Activated CD4-positive, alpha-beta T cell treated with anti-CD3 and anti-CD28 coated beads, Interleukin-2, amount 10 ng/mL, durations not matched to agents 7 days and 5 days (primary cell): Measurements from ENCODE around the gene LAMA4. TPM values are rescaled to one million over a fixed set of nuclear protein-coding genes. Genes with fewer than 3 reads are reported as not detected.

Experiments used
- CTCF ChIA-PET: fragments of 350-600 bp; sonication (Branson Sonifier 250); formaldehyde crosslinking; loops from one replicate; lab custom pipeline; 2021; ENCODE audit warnings: antibody characterized with exemption; lab: Charles Lee
- POLR2A ChIA-PET: fragments of 350-600 bp; sonication (Branson Sonifier 250); formaldehyde crosslinking; loops from one replicate; lab custom pipeline; 2021; ENCODE audit warnings: antibody characterized with exemption; lab: Charles Lee
- DNase-seq: peaks from one replicate; pipeline ENCODE4 v3.0.0-alpha.2; 2020
- H3K27ac Mint-ChIP-seq: one replicate; pipeline ENCODE4 v1.8.0; 2021; ENCODE audit warnings: mild to moderate bottlenecking, moderate library complexity, mixed read lengths
- H3K27me3 Mint-ChIP-seq: one replicate; pipeline ENCODE4 v1.8.0; 2021; ENCODE audit warnings: mixed read lengths
- H3K36me3 Mint-ChIP-seq: one replicate; pipeline ENCODE4 v1.8.0; 2021; ENCODE audit warnings: low read depth, mixed read lengths
- H3K4me1 Mint-ChIP-seq: one replicate; pipeline ENCODE4 v1.8.0; 2021; ENCODE audit warnings: mixed read lengths
- H3K4me3 Mint-ChIP-seq: one replicate; pipeline ENCODE4 v1.8.0; 2021; ENCODE audit warnings: mild to moderate bottlenecking, moderate library complexity, mixed read lengths
- H3K9me3 Mint-ChIP-seq: one replicate; pipeline ENCODE4 v1.8.0; 2021; ENCODE audit warnings: mixed read lengths
- total RNA-seq, 2 experiments: library from RNA; stranded (reverse); gene quantifications; one replicate each; pipeline ENCODE4 v1.2.3, GENCODE V29; 2021

LAMA4 gene
- total RNA-seq, 2 experiments from 2014 or later, result not detected

DNA sequence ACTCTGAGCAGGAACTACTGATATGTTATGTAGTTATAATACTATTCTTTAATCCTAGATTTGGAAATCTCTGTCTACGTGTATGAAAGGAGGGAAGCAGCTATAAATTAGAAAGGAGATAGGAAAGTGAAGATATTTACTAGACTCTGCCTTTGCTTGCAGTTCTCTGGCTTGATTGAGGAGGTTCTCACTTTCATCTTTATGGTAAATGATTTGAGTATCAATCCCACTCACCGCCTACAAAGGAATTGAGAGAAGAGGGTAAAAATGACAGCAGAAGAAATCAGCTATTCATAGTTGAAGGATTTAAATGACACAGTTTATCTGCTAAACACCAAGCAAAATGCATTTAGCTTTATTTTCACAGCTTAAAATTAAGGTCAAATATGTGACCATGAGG, 99.7 kb downstream of the LAMA4 start:
- H3K9me3 Mint-ChIP-seq, result no peaks in the 10 kb centered on the region

DNA sequence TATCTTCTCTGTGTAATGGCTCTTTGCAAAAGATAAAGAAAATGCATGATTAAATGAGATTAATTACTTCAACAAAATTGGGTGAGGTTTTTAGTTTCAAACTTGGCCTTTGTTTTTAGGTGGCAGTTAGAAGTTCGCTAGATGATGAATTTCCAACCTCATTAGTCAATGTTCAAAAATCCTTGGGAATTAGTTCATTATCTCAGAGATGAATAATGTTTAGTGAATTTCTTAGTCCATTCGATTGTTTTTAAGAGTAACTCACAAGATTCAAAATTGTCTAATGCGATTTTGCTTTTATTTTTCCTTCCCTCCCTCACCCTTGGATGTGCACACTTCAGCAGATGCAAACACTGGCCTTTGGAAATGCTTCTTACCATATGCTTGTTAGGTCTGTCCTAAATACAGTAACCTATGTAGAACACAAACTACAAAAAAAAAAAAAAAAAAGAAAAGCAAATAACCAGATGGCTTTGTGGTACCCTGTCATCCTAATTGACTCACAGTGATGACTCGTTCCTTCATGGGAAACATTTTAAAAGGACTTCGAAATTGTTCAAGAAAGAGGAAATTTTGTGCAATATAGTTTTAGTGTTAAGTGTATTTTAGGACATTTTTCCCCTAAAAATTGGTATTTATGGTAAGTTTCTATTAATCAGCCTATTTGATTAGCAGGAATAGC, 100.3 kb downstream of the LAMA4 start:
- CTCF ChIA-PET, result interaction anchor here (0.8 to 1.0 kb wide), 2 partner anchors 9 kb away, joined by 3 to 5 read pairs; no protein-coding TSS in a partner anchor
- Mint-ChIP-seq H3K27ac (no peak overlapping the region), H3K27me3 (peaks cover 18% of the 10 kb centered on the region), H3K36me3 (no peaks in the 10 kb centered on the region), H3K9me3 (no peaks in the 10 kb centered on the region), H3K4me3 (no peak overlapping the region), H3K4me1 (peaks cover 10% of the 10 kb centered on the region)
- POLR2A ChIA-PET, result no interaction called here
- no peak for DNase-seq

More for the DNA sequence above, 99.7 kb downstream of the LAMA4 start:
- no peak overlapping the region for H3K27ac Mint-ChIP-seq
- ChIA-PET CTCF (interaction anchor here (0.8 to 1.0 kb wide), 2 partner anchors 8 to 10 kb away, joined by 3 to 5 read pairs; no protein-coding TSS in a partner anchor), POLR2A (interaction anchor here (0.6 kb wide), 1 partner anchor 716 kb away, joined by 4 read pairs; no protein-coding TSS in a partner anchor)
- H3K4me3 Mint-ChIP-seq, result no peak overlapping the region
- H3K4me1 Mint-ChIP-seq, result peaks cover 10% of the 10 kb centered on the region
- H3K27me3 Mint-ChIP-seq, result peaks cover 22% of the 10 kb centered on the region
- H3K36me3 Mint-ChIP-seq, result no peaks in the 10 kb centered on the region
- DNase-seq, result no peak

DNA sequence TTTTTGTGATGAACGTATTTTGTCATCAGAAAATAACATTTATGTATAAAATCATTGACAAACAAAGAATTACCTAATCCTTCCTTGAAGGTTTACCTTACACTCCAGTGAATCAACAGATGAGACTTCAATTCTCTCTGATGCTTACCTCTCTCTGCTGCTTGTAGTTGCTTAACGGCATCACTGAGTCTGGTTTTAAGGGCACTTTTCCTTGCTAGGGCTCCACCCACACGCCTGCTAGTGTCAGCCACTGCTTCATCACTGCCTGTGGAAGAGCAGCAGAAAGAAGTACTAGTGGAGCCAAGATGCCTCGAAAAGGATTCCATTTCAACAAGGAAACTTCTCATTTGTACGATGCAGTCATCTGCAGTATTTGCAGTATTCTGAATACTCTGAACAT, 104.0 kb downstream of the LAMA4 start:
- CTCF ChIA-PET, result no interaction called here

DNA sequence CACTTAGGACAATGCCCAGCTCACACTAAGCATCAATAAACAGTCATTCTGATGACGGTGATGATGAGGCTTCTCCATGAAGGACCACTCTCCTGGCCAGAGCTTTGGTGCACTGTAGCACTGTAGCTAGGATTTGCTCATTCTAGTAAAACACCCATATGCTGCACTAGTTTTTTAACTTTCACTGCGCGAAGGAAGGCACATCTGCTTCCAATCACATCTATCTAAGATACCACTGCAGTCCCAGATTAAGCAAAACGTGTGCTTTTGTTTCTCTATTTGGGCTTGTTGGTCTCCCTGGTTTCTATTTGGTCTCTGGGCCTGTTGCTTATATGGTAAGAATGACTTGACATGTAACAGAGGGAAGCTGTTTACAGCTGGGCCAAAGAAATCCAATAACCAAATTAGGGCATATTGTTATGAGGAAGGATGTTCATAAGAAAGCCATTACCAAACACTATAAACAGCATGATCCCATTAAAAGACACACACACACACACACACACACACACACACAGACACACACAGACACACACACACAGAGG, 104.6 kb downstream of the LAMA4 start:
- Mint-ChIP-seq H3K27ac (no peak overlapping the region), H3K27me3 (peaks cover 13% of the 10 kb centered on the region), H3K4me3 (no peak overlapping the region), H3K9me3 (no peaks in the 10 kb centered on the region), H3K36me3 (no peaks in the 10 kb centered on the region), H3K4me1 (peaks cover 3% of the 10 kb centered on the region)
- POLR2A ChIA-PET, result no interaction called here
- no peak for DNase-seq
- CTCF ChIA-PET, result no interaction called here

More for the DNA sequence above, 104.0 kb downstream of the LAMA4 start:
- no peaks in the 10 kb centered on the region for H3K36me3 Mint-ChIP-seq
- H3K4me1 Mint-ChIP-seq, result peaks cover 3% of the 10 kb centered on the region
- H3K27ac Mint-ChIP-seq, result no peak overlapping the region
- peaks cover 13% of the 10 kb centered on the region for H3K27me3 Mint-ChIP-seq
- H3K9me3 Mint-ChIP-seq, result no peaks in the 10 kb centered on the region
- POLR2A ChIA-PET, result no interaction called here
- no peak overlapping the region for H3K4me3 Mint-ChIP-seq
- no peak for DNase-seq

DNA sequence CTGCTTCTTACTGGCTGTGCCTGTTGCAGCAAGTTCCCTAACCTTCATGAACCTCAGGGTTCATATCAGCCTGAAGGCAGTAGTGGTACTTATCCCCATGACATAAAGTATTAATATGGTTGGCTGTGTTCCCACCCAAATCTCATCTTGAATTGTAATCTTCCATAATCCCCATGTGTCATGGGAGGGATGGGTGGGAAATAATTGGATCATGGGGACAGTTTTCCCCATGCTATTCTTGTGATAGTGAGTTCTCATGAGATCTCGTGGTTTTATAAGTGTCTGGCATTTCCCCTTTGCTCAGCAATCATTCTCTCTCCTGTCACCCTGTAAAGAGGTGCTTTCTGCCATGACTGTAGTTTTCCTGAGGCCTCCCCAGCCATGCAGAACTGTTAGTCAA, 105.1 kb downstream of the LAMA4 start:
- H3K27ac Mint-ChIP-seq, result no peak overlapping the region

DNA sequence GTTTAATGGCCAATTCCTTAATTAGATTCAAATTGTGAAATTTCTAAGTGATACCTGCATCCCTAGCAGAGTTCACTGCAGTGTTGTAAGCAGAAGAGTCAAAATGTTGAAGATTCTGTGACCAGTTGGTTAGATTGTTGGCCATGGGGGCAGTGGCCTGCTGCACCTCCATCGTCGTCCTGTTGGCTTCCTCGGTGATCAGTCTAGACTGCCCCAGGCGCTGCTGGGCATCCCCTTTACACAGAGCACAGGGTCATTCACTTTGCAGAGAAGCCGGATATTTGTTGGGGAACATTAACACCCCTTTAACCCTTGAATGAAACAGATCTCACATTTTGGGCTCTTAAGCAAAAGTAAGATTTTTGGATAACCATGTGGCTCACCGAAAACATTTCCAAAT, 106.3 kb downstream of the LAMA4 start:
- H3K27ac Mint-ChIP-seq, result no peak overlapping the region
- H3K9me3 Mint-ChIP-seq, result no peaks in the 10 kb centered on the region
- POLR2A ChIA-PET, result no interaction called here
- H3K4me1 Mint-ChIP-seq, result no peaks in the 10 kb centered on the region
- no peak for DNase-seq
- H3K4me3 Mint-ChIP-seq, result no peak overlapping the region
- H3K27me3 Mint-ChIP-seq, result peaks cover 10% of the 10 kb centered on the region
- H3K36me3 Mint-ChIP-seq, result no peaks in the 10 kb centered on the region
- CTCF ChIA-PET, result no interaction called here

More for the DNA sequence above, 105.1 kb downstream of the LAMA4 start:
- DNase-seq, result no peak
- ChIA-PET CTCF (no interaction called here), POLR2A (no interaction called here)
- Mint-ChIP-seq H3K27me3 (peaks cover 13% of the 10 kb centered on the region), H3K4me1 (peaks cover 3% of the 10 kb centered on the region), H3K36me3 (no peaks in the 10 kb centered on the region), H3K4me3 (no peak overlapping the region), H3K9me3 (no peaks in the 10 kb centered on the region)

DNA sequence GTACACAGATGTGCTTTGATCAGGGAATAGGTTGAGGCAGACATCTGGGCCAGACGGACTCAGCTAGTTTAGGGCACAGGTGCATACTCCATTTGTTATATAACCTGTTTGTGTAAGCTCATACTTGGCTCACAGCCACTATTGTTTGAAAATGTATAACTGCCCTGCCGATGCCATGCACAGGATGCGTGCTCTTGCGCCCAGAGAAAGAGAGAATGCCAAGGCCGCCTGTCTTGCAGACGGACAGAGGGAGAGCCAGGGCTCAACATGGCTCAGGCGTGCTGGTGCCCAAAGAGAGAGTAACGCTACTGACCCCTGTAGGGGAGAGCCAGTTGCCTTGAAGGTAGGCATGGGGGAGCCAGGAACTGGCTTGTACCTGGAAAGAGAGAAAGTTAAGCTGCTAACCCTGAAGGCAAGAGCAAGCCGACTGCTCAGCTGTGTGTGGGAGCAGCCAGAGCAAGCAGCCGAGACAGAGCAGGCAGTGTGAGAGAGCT, 109.2 kb downstream of the LAMA4 start:
- ChIA-PET CTCF (interaction anchor here (0.9 to 1.8 kb wide), 4 partner anchors 9 to 35 kb away, joined by 3 to 6 read pairs (median 4); no protein-coding TSS in a partner anchor), POLR2A (no interaction called here)
- no peak overlapping the region for H3K27ac Mint-ChIP-seq

DNA sequence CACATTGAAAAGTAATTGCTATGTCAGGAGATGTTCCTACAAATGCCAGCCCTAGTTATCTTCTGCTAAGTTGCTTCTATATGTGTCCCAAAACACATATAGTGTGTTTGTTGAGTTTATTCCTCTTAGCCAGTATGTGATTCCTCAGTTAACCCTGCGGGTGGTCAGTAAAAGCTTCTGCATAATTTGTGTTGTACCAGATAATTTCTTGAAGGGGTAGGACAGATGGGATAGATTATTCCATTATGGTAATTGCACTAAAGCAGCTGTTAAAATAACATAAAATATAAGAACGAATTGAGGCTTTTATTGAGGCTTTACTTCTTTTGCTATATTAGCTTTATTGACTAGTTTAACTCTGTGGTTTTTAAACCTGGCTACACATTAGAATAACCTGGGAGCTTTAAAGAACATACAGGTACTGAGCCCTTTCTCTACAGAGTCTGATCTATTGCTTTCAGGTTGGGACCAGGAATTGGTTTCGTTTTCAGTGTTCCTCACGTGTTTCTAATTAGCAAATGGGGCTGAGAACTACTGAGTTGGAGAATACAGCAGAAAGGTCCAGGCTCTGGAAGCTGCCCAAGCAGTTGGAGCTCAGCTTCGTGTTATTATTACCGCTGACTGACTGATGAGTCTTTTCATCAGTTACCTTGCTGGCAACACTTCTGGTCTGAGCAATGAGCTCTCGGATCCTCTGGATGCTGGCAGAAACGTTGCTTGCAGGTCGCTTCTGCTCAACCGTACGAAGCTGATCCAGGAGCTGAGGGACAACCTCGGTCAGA, 110.0 kb downstream of the LAMA4 start:
- H3K27ac Mint-ChIP-seq, result no peak overlapping the region
- H3K9me3 Mint-ChIP-seq, result no peaks in the 10 kb centered on the region
- no peak for DNase-seq
- CTCF ChIA-PET, result interaction anchor here (0.7 to 1.8 kb wide), 4 partner anchors 10 to 36 kb away, joined by 3 to 6 read pairs (median 4); no protein-coding TSS in a partner anchor
- H3K4me3 Mint-ChIP-seq, result no peak overlapping the region
- H3K36me3 Mint-ChIP-seq, result no peaks in the 10 kb centered on the region
- POLR2A ChIA-PET, result no interaction called here
- peaks cover 9% of the 10 kb centered on the region for H3K27me3 Mint-ChIP-seq
- H3K4me1 Mint-ChIP-seq, result no peaks in the 10 kb centered on the region

More for the DNA sequence above, 109.2 kb downstream of the LAMA4 start:
- no peak for DNase-seq
- no peaks in the 10 kb centered on the region for H3K9me3 Mint-ChIP-seq
- no peak overlapping the region for H3K4me3 Mint-ChIP-seq
- H3K36me3 Mint-ChIP-seq, result no peaks in the 10 kb centered on the region
- H3K4me1 Mint-ChIP-seq, result no peaks in the 10 kb centered on the region
- peaks cover 4% of the 10 kb centered on the region for H3K27me3 Mint-ChIP-seq

DNA sequence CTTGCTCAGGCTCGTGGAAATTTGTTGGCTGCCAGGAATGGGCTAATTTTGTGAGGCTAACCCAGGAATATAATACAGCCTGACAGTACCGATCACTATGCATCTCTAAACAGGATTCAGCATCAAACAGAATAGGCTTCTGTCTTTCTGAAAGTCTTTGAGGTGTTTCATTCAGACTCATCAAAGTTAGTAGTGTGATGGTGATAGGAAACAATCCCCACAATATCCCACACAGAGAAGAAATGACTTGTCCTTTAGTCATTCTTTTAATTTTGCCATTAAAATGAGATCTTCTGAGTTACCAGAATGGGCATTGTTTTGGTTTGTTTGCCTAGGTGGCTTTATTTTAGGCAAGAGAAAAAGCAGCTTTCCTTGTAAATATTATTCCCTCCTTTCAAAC, 112.7 kb downstream of the LAMA4 start:
- no peak for DNase-seq
- Mint-ChIP-seq H3K4me3 (no peak overlapping the region), H3K27me3 (peaks cover 16% of the 10 kb centered on the region), H3K27ac (no peak overlapping the region), H3K4me1 (no peaks in the 10 kb centered on the region), H3K9me3 (no peaks in the 10 kb centered on the region), H3K36me3 (no peaks in the 10 kb centered on the region)
- ChIA-PET CTCF (interaction anchor here (0.9 kb wide), 1 partner anchor 9 kb away, joined by 3 read pairs; no protein-coding TSS in a partner anchor), POLR2A (no interaction called here)

DNA sequence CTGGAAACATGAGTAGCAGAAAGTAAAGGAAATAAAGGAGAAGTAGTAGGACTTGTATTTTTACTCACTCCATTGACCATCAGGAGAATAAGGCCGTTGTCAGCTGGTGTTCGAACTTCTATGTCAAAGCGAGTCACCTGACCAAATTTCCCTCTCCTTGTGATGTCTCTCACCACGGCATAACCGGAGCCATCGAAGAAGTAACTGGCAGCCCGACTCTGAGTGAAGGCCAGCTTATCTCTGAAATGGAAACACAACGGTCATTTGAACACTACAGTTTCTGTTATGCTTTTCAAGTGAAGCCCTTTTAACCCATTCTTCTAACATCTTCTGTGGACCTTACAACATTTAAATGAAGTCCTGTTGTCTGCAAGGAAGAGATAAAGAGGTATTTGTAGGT, 115.3 kb downstream of the LAMA4 start:
- no peak overlapping the region for H3K27ac Mint-ChIP-seq

DNA sequence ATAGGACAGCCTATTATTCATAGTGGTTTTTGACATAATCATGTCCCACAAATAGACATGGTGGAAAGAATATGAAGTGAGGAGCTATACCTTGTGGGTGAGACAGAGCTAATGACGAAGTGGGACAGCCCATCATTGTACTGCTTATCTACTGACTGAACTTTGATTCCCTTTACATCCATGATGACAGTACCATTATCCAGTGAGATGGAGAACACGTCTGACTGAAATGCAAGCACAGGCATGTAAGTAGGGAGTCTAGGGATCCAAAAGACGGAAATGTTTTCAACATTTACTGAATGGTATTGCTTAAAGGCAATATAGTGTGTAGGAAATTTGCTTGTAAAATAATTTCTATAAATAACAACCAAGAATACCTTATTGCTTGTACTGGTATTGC, 123.5 kb downstream of the LAMA4 start:
- H3K27me3 Mint-ChIP-seq, result peaks cover 38% of the 10 kb centered on the region
- POLR2A ChIA-PET, result no interaction called here
- DNase-seq, result no peak
- H3K27ac Mint-ChIP-seq, result no peak overlapping the region
- CTCF ChIA-PET, result interaction anchor here (0.8 kb wide), 1 partner anchor 11 kb away, joined by 4 read pairs; no protein-coding TSS in a partner anchor
- no peaks in the 10 kb centered on the region for H3K9me3 Mint-ChIP-seq
- no peak overlapping the region for H3K4me3 Mint-ChIP-seq
- no peaks in the 10 kb centered on the region for H3K4me1 Mint-ChIP-seq
- no peaks in the 10 kb centered on the region for H3K36me3 Mint-ChIP-seq

More for the DNA sequence above, 115.3 kb downstream of the LAMA4 start:
- Mint-ChIP-seq H3K27me3 (peaks cover 17% of the 10 kb centered on the region), H3K4me1 (no peaks in the 10 kb centered on the region), H3K4me3 (no peak overlapping the region), H3K9me3 (no peaks in the 10 kb centered on the region), H3K36me3 (no peaks in the 10 kb centered on the region)
- ChIA-PET POLR2A (no interaction called here), CTCF (no interaction called here)
- no peak for DNase-seq

DNA sequence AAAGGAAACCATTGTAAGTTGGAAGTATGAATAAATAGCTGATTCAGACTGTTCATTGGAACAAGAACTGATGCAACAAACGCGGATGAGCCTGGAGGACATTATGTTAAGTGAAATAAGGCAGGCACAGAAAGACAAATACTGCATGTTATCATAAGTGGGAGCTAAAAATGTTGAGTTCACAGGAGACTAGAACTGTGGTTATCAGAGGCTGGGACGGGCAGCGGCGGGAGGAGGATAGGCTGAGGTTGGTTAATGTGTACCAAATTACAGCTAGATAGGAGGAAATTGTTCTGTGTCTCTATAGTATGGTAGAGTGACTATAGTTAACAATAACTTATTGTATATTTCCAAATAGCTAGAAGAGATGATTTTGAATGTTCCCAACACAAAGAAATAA, 126.2 kb downstream of the LAMA4 start:
- CTCF ChIA-PET, result no interaction called here
- Mint-ChIP-seq H3K4me1 (no peaks in the 10 kb centered on the region), H3K4me3 (no peak overlapping the region), H3K9me3 (no peaks in the 10 kb centered on the region), H3K36me3 (no peaks in the 10 kb centered on the region), H3K27ac (no peak overlapping the region), H3K27me3 (peaks cover 36% of the 10 kb centered on the region)
- no peak for DNase-seq
- POLR2A ChIA-PET, result no interaction called here
